GM19043 (cell line): Measurements from ENCODE around the gene VEGFA.

ENCODE experiments used
- ATAC-seq: cut with Tn5 transposase; IDR thresholded peaks from one replicate; pipeline ENCODE4 v1.9.1; 2021; ENCODE audit warnings: low read depth; ENCODE audit not compliant: unreplicated experiment

VEGFA gene

GRCh38 chr6:43738877-43739641 lies 31.0 kb upstream of the VEGFA start:
- ATAC-seq = no peak

- ATAC-seq = no peak
Observed at GRCh38 chr6:43739642-43740091, 30.3 kb upstream of the VEGFA start.

GRCh38 chr6:43740321-43740960 lies 29.6 kb upstream of the VEGFA start:
- ATAC-seq = no peak

GRCh38 chr6:43740961-43741764 lies 28.8 kb upstream of the VEGFA start:
- no peak for ATAC-seq

GRCh38 chr6:43741829-43742228 lies 28.2 kb upstream of the VEGFA start:
- ATAC-seq = no peak

GRCh38 chr6:43742285-43742684 lies 27.7 kb upstream of the VEGFA start:
- no peak for ATAC-seq

- no peak for ATAC-seq
Observed at GRCh38 chr6:43742931-43743632, 26.9 kb upstream of the VEGFA start.

- no peak for ATAC-seq
Observed at GRCh38 chr6:43743682-43744381, 26.2 kb upstream of the VEGFA start.

GRCh38 chr6:43744491-43744890 lies 25.5 kb upstream of the VEGFA start:
- ATAC-seq = no peak

- ATAC-seq = no peak
Observed at GRCh38 chr6:43744931-43745727, 24.9 kb upstream of the VEGFA start.

GRCh38 chr6:43746071-43746470 lies 23.9 kb upstream of the VEGFA start:
- no peak for ATAC-seq

- no peak for ATAC-seq
Observed at GRCh38 chr6:43746613-43747102, 23.4 kb upstream of the VEGFA start.

- no peak for ATAC-seq
Observed at GRCh38 chr6:43747784-43748183, 22.2 kb upstream of the VEGFA start.

GRCh38 chr6:43748765-43749164 lies 21.2 kb upstream of the VEGFA start:
- no peak for ATAC-seq

- no peak for ATAC-seq
Observed at GRCh38 chr6:43749461-43749860, 20.6 kb upstream of the VEGFA start.

GRCh38 chr6:43750622-43751021 lies 19.4 kb upstream of the VEGFA start:
- no peak for ATAC-seq

- no peak for ATAC-seq
Observed at GRCh38 chr6:43753570-43754183, 16.3 kb upstream of the VEGFA start.

GRCh38 chr6:43757966-43758616 lies 11.9 kb upstream of the VEGFA start:
- ATAC-seq = no peak
